GM06990 (cell line): Measurements from ENCODE around the gene SORCS1.

Source experiments
- DNase-seq: peaks from one replicate; pipeline ENCODE4 v3.0.0-alpha.2; 2011; ENCODE audit not compliant: insufficient read length; ENCODE audit errors: extremely low read depth
- H3K27me3 ChIP-seq: replicated peaks from 2 replicates; pipeline ENCODE4 v1.6.0; 2011; ENCODE audit warnings: low read length; ENCODE audit not compliant: control insufficient read depth, insufficient read depth
- H3K36me3 ChIP-seq: 2 replicates; pipeline ENCODE4 v1.5.1; 2011; ENCODE audit warnings: low read length; ENCODE audit not compliant: control insufficient read depth, insufficient read depth
- H3K4me3 ChIP-seq: replicated peaks from 2 replicates; pipeline ENCODE4 v1.5.1; 2011; ENCODE audit warnings: low read depth, mild to moderate bottlenecking, control low read depth, low read length
- CTCF ChIP-seq: IDR thresholded peaks from 2 replicates; pipeline ENCODE4 v1.5.1; 2011; ENCODE audit warnings: low read length, control low read depth, mild to moderate bottlenecking, inconsistent platforms; ENCODE audit not compliant: insufficient read depth, poor library complexity, severe bottlenecking

The SORCS1 gene

GRCh38 chr10:106910666-106911065, 253.8 kb downstream of the SORCS1 start:
- Histone ChIP-seq H3K27me3 (no peaks in the 10 kb centered on the region), H3K4me3 (no peak overlapping the region), H3K36me3 (no peaks in the 10 kb centered on the region)
- no peak for TF ChIP-seq CTCF
- no peak for DNase-seq

- no peak for DNase-seq
- no peak for TF ChIP-seq CTCF
- Histone ChIP-seq H3K27me3 (no peaks in the 10 kb centered on the region), H3K36me3 (no peaks in the 10 kb centered on the region), H3K4me3 (no peak overlapping the region)
Observed at GRCh38 chr10:106908225-106908624, 256.3 kb downstream of the SORCS1 start.

GRCh38 chr10:106904209-106904608, 260.3 kb downstream of the SORCS1 start:
- Histone ChIP-seq H3K27me3 (no peaks in the 10 kb centered on the region), H3K36me3 (no peaks in the 10 kb centered on the region), H3K4me3 (no peak overlapping the region)
- DNase-seq: no peak
- TF ChIP-seq CTCF: no peak

GRCh38 chr10:106903180-106903579, 261.3 kb downstream of the SORCS1 start:
- H3K4me3 ChIP-seq: no peak overlapping the region
- no peaks in the 10 kb centered on the region for H3K36me3 ChIP-seq
- H3K27me3 ChIP-seq: no peaks in the 10 kb centered on the region
- no peak for TF ChIP-seq CTCF
- DNase-seq: no peak

GRCh38 chr10:106900016-106900652, 264.4 kb downstream of the SORCS1 start:
- no peaks in the 10 kb centered on the region for H3K36me3 ChIP-seq
- H3K4me3 ChIP-seq: no peak overlapping the region
- TF ChIP-seq CTCF: no peak
- H3K27me3 ChIP-seq: no peaks in the 10 kb centered on the region
- no peak for DNase-seq

GRCh38 chr10:106898446-106898845, 266.1 kb downstream of the SORCS1 start:
- H3K36me3 ChIP-seq: no peaks in the 10 kb centered on the region
- H3K4me3 ChIP-seq: no peak overlapping the region
- no peak for TF ChIP-seq CTCF
- no peak for DNase-seq
- H3K27me3 ChIP-seq: no peaks in the 10 kb centered on the region
